Testis (tissue), 2 donors: ENCODE results near the gene CREBBP.

Source experiments
- CTCF ChIP-seq, 3 experiments: fragments of 450-650 bp in 2 of 3; fragments of 200-600 bp in 1 of 3; sonication (generic) in 1 of 3; IDR thresholded peaks; one replicate each; pipeline ENCODE4 v1.5.1; 2016 to 2019; ENCODE audit warnings: antibody characterized with exemption in 3 of 3, mild to moderate bottlenecking in 2 of 3, moderate library complexity in 1 of 3
- POLR2A ChIP-seq: fragments of 450-650 bp; IDR thresholded peaks from one replicate; pipeline ENCODE4 v1.6.1; 2017; ENCODE audit warnings: antibody characterized with exemption, mild to moderate bottlenecking, moderate library complexity

- TF ChIP-seq POLR2A (no peak), CTCF (IDR thresholded peaks at IDR 0.05) (no peak)
Measured at GRCh38 chr16:3698941-3699340, 181.6 kb downstream of the CREBBP start.
